Prostate gland (tissue), 2 donors: ENCODE measurements around the gene CPD. TPM values are rescaled to one million over a fixed set of nuclear protein-coding genes. Genes with fewer than 3 reads are reported as not detected.

Experiments used
- DNase-seq: peaks from one replicate; pipeline ENCODE4 v3.0.0-alpha.2; 2019; ENCODE audit warnings: low spot score
- H3K27ac ChIP-seq, 2 donors: fragments of 200-600 bp; sonication (generic); 2 replicates each; pipeline ENCODE4 v1.5.1; 2017 to 2019
- H3K27me3 ChIP-seq: fragments of 200-600 bp; sonication (generic); replicated peaks from 2 replicates; pipeline ENCODE4 v1.5.1; 2019; ENCODE audit not compliant: insufficient read depth
- H3K36me3 ChIP-seq, 2 donors: fragments of 200-600 bp; sonication (generic); 1 replicate in 1 of 2; 2 replicates in 1 of 2; pipeline versions ENCODE4 v1.5.1 to v1.8.1; 2017 to 2019
- H3K4me1 ChIP-seq: fragments of 200-600 bp; sonication (generic); replicated peaks from 2 replicates; pipeline ENCODE4 v1.5.1; 2019
- H3K4me3 ChIP-seq, 2 donors: fragments of 200-600 bp; sonication (generic); 2 replicates each; pipeline ENCODE4 v1.5.1; 2017 to 2019
- H3K9me3 ChIP-seq: fragments of 200-600 bp; sonication (generic); 2 replicates; pipeline ENCODE4 v1.5.1; 2017
- POLR2A ChIP-seq: fragments of 450-650 bp; IDR thresholded peaks from one replicate; pipeline ENCODE4 v1.6.1; 2016; ENCODE audit warnings: antibody characterized with exemption, mild to moderate bottlenecking
- POLR2AphosphoS5 ChIP-seq: sonication (generic); formaldehyde crosslinking; IDR thresholded peaks from one replicate; pipeline ENCODE4 v1.6.1; 2017; ENCODE audit warnings: antibody characterized with exemption
- WGBS: methylation state at CpG from one replicate; pipeline ENCODE4 v1.1.5; 2018; 5-methylcytosine and 5-hydroxymethylcytosine counted together
- intact Hi-C: fragments of 100-400 bp; cut with DNase I; formaldehyde crosslinking; loops from one replicate; pipeline ENCODE4 v1.14.2; 2022
- small RNA-seq, 2 donors: library from RNA; depleted of rRNA; stranded (forward); fragments of <200 nt; gene quantifications; one replicate each; pipeline ENCODE3, GENCODE V24; 2016
- total RNA-seq, 2 donors: library from RNA; depleted of rRNA; stranded (reverse); fragments of >200 nt; gene quantifications; one replicate each; pipeline ENCODE4 v1.1.0, GENCODE V29; 2016
- TF ChIP-seq, protein P1 (sequence below), 4 experiments: fragments of 200-600 bp in 2 of 4; fragments of 450-650 bp in 2 of 4; sonication (generic) in 2 of 4; IDR thresholded peaks; 1 replicate in 3 of 4; 2 replicates in 1 of 4; pipeline ENCODE4 v1.5.1; 2016 to 2019; ENCODE audit warnings: antibody characterized with exemption in 4 of 4, mild to moderate bottlenecking in 2 of 4, moderate library complexity in 2 of 4

Gene CPD
- total RNA-seq, 2 donors from 2014 or later = 102 to 126 TPM

GRCh38 chr17:30517786-30518185 lies 139.1 kb downstream of the CPD start:
- intact Hi-C loops = no loop called here
- Histone ChIP-seq H3K36me3 (no peaks in the 10 kb centered on the region), H3K9me3 (no peaks in the 10 kb centered on the region), H3K4me1 (no peaks in the 10 kb centered on the region), H3K27ac (no peak overlapping the region), H3K4me3 (no peak overlapping the region), H3K27me3 (no peaks in the 10 kb centered on the region)
- no peak for DNase-seq
- 85% methylated on average over 1 of the region's 1 CpG for WGBS
- TF ChIP-seq POLR2A = no peak
- no peak for TF ChIP-seq POLR2AphosphoS5

- intact Hi-C loops = no loop called here
- no peak for TF ChIP-seq POLR2A
- TF ChIP-seq, protein P1, sequence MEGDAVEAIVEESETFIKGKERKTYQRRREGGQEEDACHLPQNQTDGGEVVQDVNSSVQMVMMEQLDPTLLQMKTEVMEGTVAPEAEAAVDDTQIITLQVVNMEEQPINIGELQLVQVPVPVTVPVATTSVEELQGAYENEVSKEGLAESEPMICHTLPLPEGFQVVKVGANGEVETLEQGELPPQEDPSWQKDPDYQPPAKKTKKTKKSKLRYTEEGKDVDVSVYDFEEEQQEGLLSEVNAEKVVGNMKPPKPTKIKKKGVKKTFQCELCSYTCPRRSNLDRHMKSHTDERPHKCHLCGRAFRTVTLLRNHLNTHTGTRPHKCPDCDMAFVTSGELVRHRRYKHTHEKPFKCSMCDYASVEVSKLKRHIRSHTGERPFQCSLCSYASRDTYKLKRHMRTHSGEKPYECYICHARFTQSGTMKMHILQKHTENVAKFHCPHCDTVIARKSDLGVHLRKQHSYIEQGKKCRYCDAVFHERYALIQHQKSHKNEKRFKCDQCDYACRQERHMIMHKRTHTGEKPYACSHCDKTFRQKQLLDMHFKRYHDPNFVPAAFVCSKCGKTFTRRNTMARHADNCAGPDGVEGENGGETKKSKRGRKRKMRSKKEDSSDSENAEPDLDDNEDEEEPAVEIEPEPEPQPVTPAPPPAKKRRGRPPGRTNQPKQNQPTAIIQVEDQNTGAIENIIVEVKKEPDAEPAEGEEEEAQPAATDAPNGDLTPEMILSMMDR (IDR thresholded peaks at IDR 0.05) = no peak
- no peak for TF ChIP-seq POLR2AphosphoS5
- Histone ChIP-seq H3K9me3 (no peaks in the 10 kb centered on the region), H3K36me3 (no peaks in the 10 kb centered on the region), H3K27ac (no peak overlapping the region), H3K4me1 (no peaks in the 10 kb centered on the region), H3K27me3 (no peaks in the 10 kb centered on the region), H3K4me3 (no peak overlapping the region)
- WGBS = 71% methylated on average over 5 of the region's 5 CpGs
- no peak for DNase-seq
Observed at GRCh38 chr17:30519166-30519565, 140.4 kb downstream of the CPD start.

Small RNA genes lying within 50 kb of the gene (small RNA-seq; reads per million reads assigned to genes)
- 0 reads per million in 2 donors for gene RF00019
- 0 reads per million in 2 donors for gene RNU6-990P

Other genes starting within 250 kb of the CPD start
- under 1 TPM; 0.09 to 0.74 TPM for gene SLC6A4, start 143.2 kb upstream of the CPD start, total RNA-seq
- gene BLMH, start 87.0 kb upstream of the CPD start, total RNA-seq = 10 to 100 TPM; 21.7 to 25.9 TPM
- gene TMIGD1, start 44.9 kb upstream of the CPD start, total RNA-seq = not detected
- 10 to 100 TPM; 39.5 to 48.9 TPM for gene GOSR1, start 98.5 kb downstream of the CPD start, total RNA-seq